GM13976 (cell line): Measurements from ENCODE around the gene ATP10B.

ENCODE experiments used
- DNase-seq: peaks from one replicate; pipeline ENCODE4 v3.0.0; 2012; ENCODE audit warnings: low spot score
- in situ Hi-C: fragments of 300-500 bp; cut with MboI; formaldehyde crosslinking; loops from one replicate; pipeline ENCODE4 v1.12.0; 2022; ENCODE audit warnings: low sequenced_read_pairs, mixed read lengths, inconsistent platforms; ENCODE audit not compliant: unreplicated experiment
- TF ChIP-seq, protein P1 (sequence below): IDR thresholded peaks from 2 replicates; pipeline ENCODE4 v1.5.1; 2012; ENCODE audit warnings: borderline replicate concordance, mild to moderate bottlenecking; ENCODE audit not compliant: insufficient read depth; ENCODE audit errors: extremely low read depth, missing control alignments, control extremely low read depth

Gene ATP10B

DNA sequence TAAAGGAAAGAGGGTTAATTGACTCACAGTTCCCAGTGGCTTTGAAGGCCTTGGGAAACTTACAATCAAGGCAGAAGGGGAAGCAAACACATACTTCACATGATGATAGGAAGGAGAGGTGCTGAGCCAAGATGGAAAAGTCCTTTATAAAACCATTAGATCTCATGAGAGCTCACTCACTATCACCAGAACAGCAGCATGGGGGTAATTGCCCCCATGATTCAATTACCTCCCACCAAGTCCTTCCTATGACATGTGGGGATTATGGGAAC is 330.7 kb downstream of the ATP10B start:
- TF ChIP-seq, protein P1, sequence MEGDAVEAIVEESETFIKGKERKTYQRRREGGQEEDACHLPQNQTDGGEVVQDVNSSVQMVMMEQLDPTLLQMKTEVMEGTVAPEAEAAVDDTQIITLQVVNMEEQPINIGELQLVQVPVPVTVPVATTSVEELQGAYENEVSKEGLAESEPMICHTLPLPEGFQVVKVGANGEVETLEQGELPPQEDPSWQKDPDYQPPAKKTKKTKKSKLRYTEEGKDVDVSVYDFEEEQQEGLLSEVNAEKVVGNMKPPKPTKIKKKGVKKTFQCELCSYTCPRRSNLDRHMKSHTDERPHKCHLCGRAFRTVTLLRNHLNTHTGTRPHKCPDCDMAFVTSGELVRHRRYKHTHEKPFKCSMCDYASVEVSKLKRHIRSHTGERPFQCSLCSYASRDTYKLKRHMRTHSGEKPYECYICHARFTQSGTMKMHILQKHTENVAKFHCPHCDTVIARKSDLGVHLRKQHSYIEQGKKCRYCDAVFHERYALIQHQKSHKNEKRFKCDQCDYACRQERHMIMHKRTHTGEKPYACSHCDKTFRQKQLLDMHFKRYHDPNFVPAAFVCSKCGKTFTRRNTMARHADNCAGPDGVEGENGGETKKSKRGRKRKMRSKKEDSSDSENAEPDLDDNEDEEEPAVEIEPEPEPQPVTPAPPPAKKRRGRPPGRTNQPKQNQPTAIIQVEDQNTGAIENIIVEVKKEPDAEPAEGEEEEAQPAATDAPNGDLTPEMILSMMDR: no peak
- no peak for DNase-seq
- in situ Hi-C loops: loop anchor here (25.0 kb wide), 1 partner anchor 1041 kb away; no protein-coding TSS in a partner anchor

DNA sequence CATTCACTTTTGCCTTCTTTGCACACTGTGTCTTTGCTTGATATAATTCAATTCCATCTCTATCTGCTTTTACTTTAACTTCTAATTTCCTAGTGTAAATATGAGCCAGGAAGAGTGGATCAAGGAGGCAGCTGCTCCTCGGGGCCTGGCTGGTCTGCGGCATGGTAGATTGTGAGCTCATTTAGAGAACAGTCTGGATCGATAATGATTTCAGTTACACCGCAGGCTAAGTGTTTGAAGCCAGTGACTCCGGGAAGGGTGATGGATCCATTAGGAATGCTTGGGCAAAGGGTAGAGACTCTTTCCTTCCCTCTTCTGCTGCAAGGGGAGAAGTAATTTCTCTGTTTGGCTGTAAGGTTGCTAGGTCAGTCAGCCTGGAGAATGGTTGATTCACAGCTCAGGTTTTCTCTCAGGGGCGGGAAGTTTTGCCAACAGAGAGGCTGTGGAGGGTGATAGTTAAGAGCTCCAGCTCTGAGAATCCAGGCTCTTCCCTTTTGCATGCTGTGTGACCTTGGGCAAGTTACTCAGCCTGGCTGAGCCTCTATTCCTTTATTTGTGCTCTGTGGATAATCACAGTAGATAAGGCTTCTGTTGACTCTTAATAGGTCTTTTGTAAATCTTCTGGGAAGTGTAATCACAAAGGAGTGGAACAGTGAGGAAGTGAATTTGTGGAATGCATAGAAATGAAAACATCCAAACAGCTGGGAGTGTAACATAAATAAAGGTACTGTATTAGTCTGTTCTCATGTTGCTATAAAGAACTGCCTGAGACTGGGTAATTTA is 331.2 kb downstream of the ATP10B start:
- DNase-seq: no peak
- TF ChIP-seq, protein P1: no peak
- in situ Hi-C loops: loop anchor here (25.0 kb wide), 1 partner anchor 1042 kb away; no protein-coding TSS in a partner anchor

DNA sequence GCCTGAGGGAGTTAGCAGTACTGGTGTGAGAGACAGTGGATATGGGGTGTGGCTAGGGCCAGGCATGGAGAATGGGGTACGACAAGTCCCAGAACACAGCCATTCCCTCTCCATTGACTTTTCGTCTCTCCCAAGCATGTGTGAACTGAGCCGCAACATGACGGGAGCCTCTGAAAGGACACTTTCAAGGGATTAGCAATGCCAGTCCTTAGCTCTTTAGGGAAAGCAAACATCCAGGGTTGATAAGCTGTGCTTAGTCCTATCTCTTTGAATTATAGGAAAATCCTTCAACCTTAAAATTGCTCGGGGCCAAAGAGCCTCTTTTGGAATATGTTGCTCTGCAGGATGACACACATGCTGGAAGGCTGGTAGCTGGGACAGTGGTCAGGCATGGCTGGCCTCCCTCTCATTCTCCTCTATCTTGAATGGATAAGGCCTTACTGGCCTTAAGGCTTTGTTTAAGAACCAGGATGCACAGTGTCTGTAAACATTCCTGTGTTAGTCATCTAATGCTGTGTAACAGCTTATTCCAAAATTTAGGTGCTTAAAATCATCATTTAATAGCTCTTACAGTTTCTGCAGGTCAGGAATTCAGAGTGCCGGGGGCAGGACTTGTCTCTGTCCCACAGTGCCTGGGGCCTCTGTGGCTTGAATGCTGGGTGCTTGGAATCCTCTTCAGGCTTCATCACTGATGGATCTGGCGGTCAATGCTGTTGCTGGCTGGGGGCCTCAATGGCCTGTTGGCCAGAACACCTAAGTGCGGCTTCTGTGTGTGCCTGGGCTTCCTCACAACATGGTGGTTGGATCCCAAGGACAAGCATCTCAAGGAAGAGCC is 335.1 kb downstream of the ATP10B start:
- no peak for DNase-seq
- TF ChIP-seq, protein P1: no peak
- in situ Hi-C loops: loop anchor here (25.0 kb wide), 1 partner anchor 1045 kb away; no protein-coding TSS in a partner anchor

DNA sequence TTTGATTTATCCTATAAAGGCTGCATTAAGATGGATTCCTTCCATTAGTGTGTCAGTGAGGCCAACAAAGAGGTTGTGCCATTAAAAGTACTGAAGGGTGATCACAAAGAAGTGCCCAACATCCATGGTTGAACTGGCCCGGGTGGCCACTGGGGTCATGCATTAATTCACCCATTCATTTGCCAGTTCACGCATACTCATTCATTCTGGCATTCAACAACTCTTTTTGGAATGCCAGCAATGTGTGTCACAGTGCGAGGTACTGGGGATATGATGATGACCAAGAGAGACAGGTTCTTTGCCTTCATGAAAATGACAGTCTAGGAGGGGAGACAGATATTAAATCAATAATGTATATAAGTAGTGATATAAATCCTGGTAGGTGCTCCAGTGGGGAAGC is 337.1 kb downstream of the ATP10B start:
- TF ChIP-seq, protein P1: no peak
- in situ Hi-C loops: loop anchor here (25.0 kb wide), 1 partner anchor 1047 kb away; no protein-coding TSS in a partner anchor

DNA sequence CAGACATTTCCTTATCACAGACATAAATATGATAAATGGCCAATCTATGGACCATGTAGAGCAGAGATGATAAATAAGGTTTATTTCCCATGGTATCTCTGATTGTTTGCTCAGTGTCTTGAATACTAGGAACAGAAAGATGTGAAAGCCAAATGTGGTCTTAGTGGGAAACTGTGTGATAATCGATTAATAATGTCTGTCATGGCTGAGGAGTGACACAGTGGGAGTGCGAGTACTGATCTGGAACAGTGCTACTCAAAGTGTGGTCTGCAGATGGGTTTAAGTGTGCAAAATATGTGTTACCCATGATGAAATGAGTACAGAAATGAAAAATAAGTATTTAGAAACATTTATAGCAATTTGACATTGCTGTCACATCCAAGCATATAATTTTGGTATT is 337.8 kb downstream of the ATP10B start:
- in situ Hi-C loops: loop anchor here (25.0 kb wide), 1 partner anchor 1048 kb away; no protein-coding TSS in a partner anchor
- DNase-seq: no peak

More for the DNA sequence above, 337.1 kb downstream of the ATP10B start:
- DNase-seq: no peak

DNA sequence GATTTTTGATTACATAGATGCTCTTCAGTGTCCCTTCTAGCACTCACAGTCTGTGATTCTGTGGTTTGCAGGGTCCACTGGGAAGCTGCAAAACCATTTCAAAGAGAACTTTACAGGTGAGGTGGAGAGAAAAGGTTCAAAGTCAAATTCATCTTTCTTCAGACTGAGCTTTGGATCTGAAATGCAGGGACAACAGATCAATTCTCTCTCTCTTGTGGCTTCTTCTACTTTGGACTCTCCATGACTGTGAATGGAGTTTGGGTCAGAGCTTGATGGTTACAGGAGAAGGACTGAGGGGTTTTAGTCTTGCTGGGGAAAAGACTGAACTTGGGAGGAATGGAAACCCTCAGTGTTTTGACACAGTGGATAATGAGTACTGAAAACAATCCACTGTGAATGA is 338.5 kb downstream of the ATP10B start:
- in situ Hi-C loops: loop anchor here (25.0 kb wide), 1 partner anchor 1049 kb away; no protein-coding TSS in a partner anchor
- DNase-seq: no peak
- TF ChIP-seq, protein P1: no peak

More for the DNA sequence above, 337.8 kb downstream of the ATP10B start:
- TF ChIP-seq, protein P1: no peak
